BE2C (cell line): ENCODE results near the gene TMSB4X.

Source experiments
- DNase-seq: peaks from one replicate; pipeline ENCODE4 v3.0.0-alpha.2; 2020
- H3K27me3 ChIP-seq: fragments of 250-450 bp; sonication (Bioruptor Pico); 2 replicates; pipeline ENCODE4 v1.5.1; 2020; ENCODE audit warnings: mild to moderate bottlenecking
- H3K36me3 ChIP-seq: fragments of 250-450 bp; sonication (Bioruptor Pico); 2 replicates; pipeline ENCODE4 v1.5.1; 2020; ENCODE audit warnings: mild to moderate bottlenecking
- H3K4me1 ChIP-seq: fragments of 250-450 bp; sonication (Bioruptor Pico); 2 replicates; pipeline ENCODE4 v1.5.1; 2020
- H3K4me3 ChIP-seq: 2 replicates; pipeline ENCODE4 v1.5.1; 2011; ENCODE audit warnings: low read depth, low read length
- H3K9me3 ChIP-seq: fragments of 250-450 bp; sonication (Bioruptor Pico); 2 replicates; pipeline ENCODE4 v1.5.1; 2020
- CTCF ChIP-seq: IDR thresholded peaks from 2 replicates; pipeline ENCODE4 v1.5.1; 2012; ENCODE audit warnings: mild to moderate bottlenecking, low read depth, low read length

TMSB4X gene

GRCh38 chrX:12985331-12985730 is 10.4 kb downstream of the TMSB4X start:
- Histone ChIP-seq H3K36me3 (no peaks in the 10 kb centered on the region), H3K9me3 (no peaks in the 10 kb centered on the region), H3K4me1 (no peaks in the 10 kb centered on the region), H3K27me3 (no peaks in the 10 kb centered on the region), H3K4me3 (no peak overlapping the region)
- no peak for DNase-seq
- TF ChIP-seq CTCF = no peak

DNA sequence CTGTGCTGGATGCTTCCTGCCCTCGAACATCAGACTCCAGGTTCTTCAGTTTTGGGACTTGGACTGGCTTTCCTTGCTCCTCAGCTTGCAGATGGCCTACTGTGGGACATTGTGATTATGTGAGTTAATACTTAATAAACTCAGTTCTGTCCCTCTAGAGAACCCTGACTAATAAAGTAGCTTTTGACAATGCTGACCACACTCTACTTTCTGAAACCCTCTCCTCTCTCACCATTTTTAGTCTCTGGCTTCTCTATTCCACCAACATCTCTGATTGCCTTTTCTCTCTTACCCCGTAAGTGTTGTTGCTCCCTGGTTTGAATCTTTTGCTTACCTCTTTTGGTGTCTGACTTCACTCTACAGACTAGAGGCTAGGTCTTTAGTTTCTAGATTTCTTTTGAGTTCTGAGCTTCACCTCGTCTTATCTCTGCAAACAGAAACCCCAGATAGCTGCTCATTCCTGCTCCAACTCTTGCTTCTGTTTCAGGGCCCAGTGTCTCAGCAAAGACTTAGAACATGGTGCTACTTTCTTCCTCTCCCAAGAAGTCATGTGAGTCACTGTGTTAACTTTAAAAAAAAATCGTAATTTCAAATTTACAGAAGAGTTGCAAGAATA is 11.4 kb downstream of the TMSB4X start:
- no peaks in the 10 kb centered on the region for H3K4me1 ChIP-seq
- H3K27me3 ChIP-seq = no peaks in the 10 kb centered on the region
- DNase-seq = no peak
- no peak for TF ChIP-seq CTCF
- H3K9me3 ChIP-seq = no peaks in the 10 kb centered on the region
- H3K36me3 ChIP-seq = no peaks in the 10 kb centered on the region
- H3K4me3 ChIP-seq = no peak overlapping the region

DNA sequence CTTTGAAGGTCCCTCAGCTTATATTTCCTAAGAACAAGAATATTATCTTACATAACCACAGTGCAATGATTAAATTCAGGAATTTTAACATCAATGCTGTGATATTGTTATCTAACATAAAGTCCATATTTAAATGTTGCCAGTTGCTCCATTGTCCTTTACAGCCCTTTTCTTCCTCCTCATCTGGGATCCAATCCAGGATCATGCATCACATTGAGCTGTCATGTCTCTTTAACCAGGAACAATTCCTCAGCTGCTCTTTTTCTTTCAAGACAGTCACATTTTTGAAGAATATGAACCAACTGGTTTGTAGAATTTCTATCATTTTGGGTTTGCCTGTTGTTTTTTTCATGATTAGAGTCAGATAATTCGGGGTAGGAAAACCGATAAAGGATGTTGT is 12.0 kb downstream of the TMSB4X start:
- TF ChIP-seq CTCF = no peak
- H3K9me3 ChIP-seq = no peaks in the 10 kb centered on the region
- H3K4me1 ChIP-seq = no peaks in the 10 kb centered on the region
- no peak overlapping the region for H3K4me3 ChIP-seq
- no peaks in the 10 kb centered on the region for H3K36me3 ChIP-seq
- no peaks in the 10 kb centered on the region for H3K27me3 ChIP-seq
- DNase-seq = no peak

DNA sequence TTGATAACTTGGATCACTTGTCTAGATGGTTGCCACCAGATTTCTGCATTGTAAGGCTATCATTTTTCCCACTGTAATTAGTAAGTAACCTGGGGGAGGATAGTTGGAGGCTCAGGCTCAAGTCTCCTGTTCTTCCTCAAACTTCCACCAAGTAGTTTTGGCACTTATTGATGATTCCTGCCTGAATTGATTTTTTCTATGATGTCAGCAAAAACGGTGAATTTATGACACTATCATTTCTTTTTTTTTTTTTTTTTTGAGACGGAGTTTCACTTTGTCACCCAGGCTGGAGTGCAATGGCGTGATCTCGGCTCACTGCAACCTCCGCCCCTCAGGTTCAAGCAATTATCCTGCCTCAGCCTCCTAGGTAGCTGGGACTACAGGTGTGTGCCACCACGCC is 12.4 kb downstream of the TMSB4X start:
- Histone ChIP-seq H3K9me3 (no peaks in the 10 kb centered on the region), H3K4me1 (no peaks in the 10 kb centered on the region), H3K27me3 (no peaks in the 10 kb centered on the region), H3K4me3 (no peak overlapping the region), H3K36me3 (no peaks in the 10 kb centered on the region)
- no peak for TF ChIP-seq CTCF
- no peak for DNase-seq

GRCh38 chrX:12987900-12988594 is 13.1 kb downstream of the TMSB4X start:
- no peaks in the 10 kb centered on the region for H3K36me3 ChIP-seq
- H3K27me3 ChIP-seq = no peaks in the 10 kb centered on the region
- no peak for DNase-seq
- no peaks in the 10 kb centered on the region for H3K4me1 ChIP-seq
- no peaks in the 10 kb centered on the region for H3K9me3 ChIP-seq
- H3K4me3 ChIP-seq = no peak overlapping the region
- no peak for TF ChIP-seq CTCF

- no peak for TF ChIP-seq CTCF
- no peaks in the 10 kb centered on the region for H3K9me3 ChIP-seq
- no peaks in the 10 kb centered on the region for H3K4me1 ChIP-seq
- no peak overlapping the region for H3K4me3 ChIP-seq
- DNase-seq = no peak
- no peaks in the 10 kb centered on the region for H3K36me3 ChIP-seq
- no peaks in the 10 kb centered on the region for H3K27me3 ChIP-seq
These were observed 13.9 kb downstream of the TMSB4X start for GRCh38 chrX:12988797-12989196.
